ENCODE measurements around the gene RTKN. TPM values are rescaled to one million over a fixed set of nuclear protein-coding genes. Genes with fewer than 3 reads are reported as not detected.

RTKN gene
- total RNA-seq, 6 donors from 2014 or later, result 26.7 to 95.3 (median 34.0) TPM

DNA sequence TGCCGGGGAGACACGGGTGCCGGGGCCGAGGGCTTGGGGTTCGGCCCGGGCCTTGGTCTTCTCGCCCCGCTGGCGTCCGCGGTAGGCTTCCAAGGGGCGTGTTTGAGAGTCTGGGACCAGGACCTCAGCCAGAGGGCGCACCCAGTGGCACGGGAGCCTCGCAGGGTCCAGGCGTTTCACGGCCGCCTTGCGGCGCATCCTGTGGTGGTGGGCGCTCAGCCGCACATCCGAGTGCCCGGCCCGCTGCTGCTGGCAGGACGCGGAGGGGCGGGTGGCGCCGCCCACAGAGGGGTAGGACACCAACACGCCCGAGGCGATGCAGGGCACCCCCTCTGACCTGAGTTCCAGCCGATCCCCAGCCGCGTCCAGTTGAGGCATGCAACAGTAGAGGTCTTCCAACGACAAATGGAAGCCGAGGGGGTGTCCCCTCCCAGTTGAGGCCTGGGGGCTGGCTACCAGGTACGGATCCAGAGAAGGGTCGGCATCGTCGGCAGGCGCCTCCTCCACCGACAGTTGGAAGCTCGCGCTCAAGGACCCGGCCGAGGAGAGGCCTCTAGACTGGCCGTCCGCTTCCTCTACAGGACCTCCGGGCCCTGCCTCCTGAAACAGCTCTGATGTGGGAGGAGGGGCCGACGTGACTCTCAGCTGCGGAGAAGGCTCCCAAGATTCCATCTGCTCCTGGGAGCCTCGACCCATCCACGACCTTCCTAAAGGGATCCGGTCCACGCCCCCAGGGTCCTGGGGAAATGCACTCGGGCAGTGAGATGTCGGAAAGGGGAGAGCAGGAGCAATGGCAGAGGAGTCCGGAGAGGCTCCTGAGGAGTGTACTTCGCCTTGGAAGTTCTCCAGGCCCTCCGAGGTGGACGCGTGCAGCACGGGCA is 26.6 kb downstream of the RTKN start:
- no peak for TF ChIP-seq EP300 (IDR thresholded peaks at IDR 0.05)
- TF ChIP-seq, protein P1, sequence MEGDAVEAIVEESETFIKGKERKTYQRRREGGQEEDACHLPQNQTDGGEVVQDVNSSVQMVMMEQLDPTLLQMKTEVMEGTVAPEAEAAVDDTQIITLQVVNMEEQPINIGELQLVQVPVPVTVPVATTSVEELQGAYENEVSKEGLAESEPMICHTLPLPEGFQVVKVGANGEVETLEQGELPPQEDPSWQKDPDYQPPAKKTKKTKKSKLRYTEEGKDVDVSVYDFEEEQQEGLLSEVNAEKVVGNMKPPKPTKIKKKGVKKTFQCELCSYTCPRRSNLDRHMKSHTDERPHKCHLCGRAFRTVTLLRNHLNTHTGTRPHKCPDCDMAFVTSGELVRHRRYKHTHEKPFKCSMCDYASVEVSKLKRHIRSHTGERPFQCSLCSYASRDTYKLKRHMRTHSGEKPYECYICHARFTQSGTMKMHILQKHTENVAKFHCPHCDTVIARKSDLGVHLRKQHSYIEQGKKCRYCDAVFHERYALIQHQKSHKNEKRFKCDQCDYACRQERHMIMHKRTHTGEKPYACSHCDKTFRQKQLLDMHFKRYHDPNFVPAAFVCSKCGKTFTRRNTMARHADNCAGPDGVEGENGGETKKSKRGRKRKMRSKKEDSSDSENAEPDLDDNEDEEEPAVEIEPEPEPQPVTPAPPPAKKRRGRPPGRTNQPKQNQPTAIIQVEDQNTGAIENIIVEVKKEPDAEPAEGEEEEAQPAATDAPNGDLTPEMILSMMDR (IDR thresholded peaks at IDR 0.05), result peak in 5 of 6 experiments; percentile 20 to 40 (median 36)
- TF ChIP-seq POLR2AphosphoS5 (IDR thresholded peaks at IDR 0.05), result peak in 1 of 2 donors; percentile 6
- no peaks in the 10 kb centered on the region for H3K36me3 ChIP-seq
- ATAC-seq (ENCODE audit: low FRiP score in 2 of 2) (peak; percentile 71 to 87), DNase-seq (peak; percentile 56 to 89)
- WGBS, 2 donors, result 14 to 16% methylated on average over 4 to 34 of the region's 66 CpGs
- H3K4me1 ChIP-seq, result peaks cover 9 to 22% (median 20%) of the 10 kb centered on the region in 4 donors
- peak overlapping the region; percentile 9 to 57 (median 52) for H3K4me3 ChIP-seq
- no peaks in the 10 kb centered on the region for H3K27me3 ChIP-seq
- peak overlapping the region in 2 of 4 donors; percentile 10 to 67 for H3K27ac ChIP-seq
- H3K9me3 ChIP-seq, result no peaks in the 10 kb centered on the region

- peak in 1 of 2 donors; percentile 17 for ATAC-seq (ENCODE audit: low FRiP score in 2 of 2)
- H3K27ac ChIP-seq, result peak overlapping the region in 2 of 4 donors; percentile 10 to 67
- peaks cover 9 to 22% (median 20%) of the 10 kb centered on the region in 4 donors for H3K4me1 ChIP-seq
- 38 to 69% methylated on average over 9 to 13 of the region's 19 CpGs for WGBS, 2 donors
- H3K27me3 ChIP-seq, result no peaks in the 10 kb centered on the region
- no peak for TF ChIP-seq POLR2A (IDR thresholded peaks at IDR 0.05)
- TF ChIP-seq POLR2AphosphoS5 (IDR thresholded peaks at IDR 0.05), result no peak
- TF ChIP-seq, protein P1 (IDR thresholded peaks at IDR 0.05), result no peak
- no peak for TF ChIP-seq EP300 (IDR thresholded peaks at IDR 0.05)
- DNase-seq, result peak in 1 of 2 donors; percentile 75
- no peaks in the 10 kb centered on the region for H3K9me3 ChIP-seq
- H3K36me3 ChIP-seq, result no peaks in the 10 kb centered on the region
- H3K4me3 ChIP-seq, result peak overlapping the region; percentile 9 to 57 (median 52)
Observed at GRCh38 chr2:74414441-74414840, 27.3 kb downstream of the RTKN start.

GRCh38 chr2:74413001-74413698 is 28.6 kb downstream of the RTKN start:
- ATAC-seq (ENCODE audit: low FRiP score in 2 of 2) (no peak), DNase-seq (no peak)
- H3K27me3 ChIP-seq, result no peaks in the 10 kb centered on the region
- no peaks in the 10 kb centered on the region for H3K36me3 ChIP-seq
- 73 to 81% methylated on average over 6 to 8 of the region's 8 CpGs for WGBS, 2 donors
- no peak overlapping the region for H3K27ac ChIP-seq
- H3K4me3 ChIP-seq, result no peak overlapping the region
- TF ChIP-seq EP300 (IDR thresholded peaks at IDR 0.05) (no peak), POLR2A (IDR thresholded peaks at IDR 0.05) (no peak)
- TF ChIP-seq, protein P1 (IDR thresholded peaks at IDR 0.05), result no peak
- H3K4me1 ChIP-seq, result peaks cover 9 to 22% (median 20%) of the 10 kb centered on the region in 4 donors
- no peaks in the 10 kb centered on the region for H3K9me3 ChIP-seq

GRCh38 chr2:74407682-74408081 is 34.1 kb downstream of the RTKN start:
- Histone ChIP-seq H3K9me3 (no peaks in the 10 kb centered on the region), H3K27me3 (no peaks in the 10 kb centered on the region), H3K4me1 (no peaks in the 10 kb centered on the region), H3K27ac (no peak overlapping the region), H3K36me3 (no peaks in the 10 kb centered on the region), H3K4me3 (no peak overlapping the region)
- TF ChIP-seq POLR2AphosphoS5 (IDR thresholded peaks at IDR 0.05) (no peak), POLR2A (IDR thresholded peaks at IDR 0.05) (no peak), EP300 (IDR thresholded peaks at IDR 0.05) (no peak)
- TF ChIP-seq, protein P1 (IDR thresholded peaks at IDR 0.05), result no peak
- DNase-seq, result no peak
- no peak for ATAC-seq (ENCODE audit: low FRiP score in 2 of 2)
- 66 to 73% methylated on average over 5 of the region's 5 CpGs for WGBS, 2 donors

Data from upper lobe of left lung (tissue), 6 donors.